Measurements from ENCODE around the gene UGT3A2. TPM values are rescaled to one million over a fixed set of nuclear protein-coding genes. Genes with fewer than 3 reads are reported as not detected.

UGT3A2 gene, protein sequence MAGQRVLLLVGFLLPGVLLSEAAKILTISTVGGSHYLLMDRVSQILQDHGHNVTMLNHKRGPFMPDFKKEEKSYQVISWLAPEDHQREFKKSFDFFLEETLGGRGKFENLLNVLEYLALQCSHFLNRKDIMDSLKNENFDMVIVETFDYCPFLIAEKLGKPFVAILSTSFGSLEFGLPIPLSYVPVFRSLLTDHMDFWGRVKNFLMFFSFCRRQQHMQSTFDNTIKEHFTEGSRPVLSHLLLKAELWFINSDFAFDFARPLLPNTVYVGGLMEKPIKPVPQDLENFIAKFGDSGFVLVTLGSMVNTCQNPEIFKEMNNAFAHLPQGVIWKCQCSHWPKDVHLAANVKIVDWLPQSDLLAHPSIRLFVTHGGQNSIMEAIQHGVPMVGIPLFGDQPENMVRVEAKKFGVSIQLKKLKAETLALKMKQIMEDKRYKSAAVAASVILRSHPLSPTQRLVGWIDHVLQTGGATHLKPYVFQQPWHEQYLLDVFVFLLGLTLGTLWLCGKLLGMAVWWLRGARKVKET
- not detected for total RNA-seq

DNA sequence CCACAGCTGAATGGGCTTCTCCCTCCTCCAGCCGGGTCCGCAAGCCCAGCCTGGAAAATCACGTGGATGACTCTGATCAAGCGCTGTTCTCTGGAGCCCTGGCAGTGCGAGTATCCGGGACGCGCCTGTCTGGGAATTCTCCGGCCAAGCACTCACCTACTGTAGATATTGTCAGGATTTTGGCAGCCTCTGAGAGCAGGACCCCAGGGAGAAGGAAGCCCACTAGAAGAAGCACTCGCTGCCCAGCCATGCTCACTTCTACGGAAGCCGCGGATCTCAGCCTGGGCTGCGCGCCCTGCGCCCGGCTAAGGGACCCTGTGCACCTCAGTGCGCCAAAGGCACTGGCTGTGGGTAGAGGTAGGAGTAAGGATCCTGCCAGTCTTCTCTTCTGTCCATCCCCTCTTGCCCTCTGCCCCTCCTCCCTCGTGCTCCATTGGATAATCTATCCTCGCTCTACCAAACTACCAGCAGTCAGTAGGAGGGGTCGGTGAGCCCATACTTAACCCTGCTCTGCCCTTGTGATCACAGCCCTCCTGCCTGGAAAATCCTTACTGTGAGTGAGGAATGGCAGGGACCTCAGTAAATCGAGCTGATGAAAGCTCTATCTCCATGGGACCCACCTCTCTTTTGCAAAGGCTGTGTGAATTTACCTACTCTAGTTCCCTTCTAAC, at the start of gene UGT3A2:
UGT3A2 (minus strand) TSS at position 343 of the 671 bp plus-strand sequence; CDS start at position 250, 93 bp downstream.
- H3K27ac ChIP-seq, result no peak within 1 kb of the TSS
- TF ChIP-seq POLR2A (IDR thresholded peaks at IDR 0.05), result no peak
- TF ChIP-seq, protein P1, sequence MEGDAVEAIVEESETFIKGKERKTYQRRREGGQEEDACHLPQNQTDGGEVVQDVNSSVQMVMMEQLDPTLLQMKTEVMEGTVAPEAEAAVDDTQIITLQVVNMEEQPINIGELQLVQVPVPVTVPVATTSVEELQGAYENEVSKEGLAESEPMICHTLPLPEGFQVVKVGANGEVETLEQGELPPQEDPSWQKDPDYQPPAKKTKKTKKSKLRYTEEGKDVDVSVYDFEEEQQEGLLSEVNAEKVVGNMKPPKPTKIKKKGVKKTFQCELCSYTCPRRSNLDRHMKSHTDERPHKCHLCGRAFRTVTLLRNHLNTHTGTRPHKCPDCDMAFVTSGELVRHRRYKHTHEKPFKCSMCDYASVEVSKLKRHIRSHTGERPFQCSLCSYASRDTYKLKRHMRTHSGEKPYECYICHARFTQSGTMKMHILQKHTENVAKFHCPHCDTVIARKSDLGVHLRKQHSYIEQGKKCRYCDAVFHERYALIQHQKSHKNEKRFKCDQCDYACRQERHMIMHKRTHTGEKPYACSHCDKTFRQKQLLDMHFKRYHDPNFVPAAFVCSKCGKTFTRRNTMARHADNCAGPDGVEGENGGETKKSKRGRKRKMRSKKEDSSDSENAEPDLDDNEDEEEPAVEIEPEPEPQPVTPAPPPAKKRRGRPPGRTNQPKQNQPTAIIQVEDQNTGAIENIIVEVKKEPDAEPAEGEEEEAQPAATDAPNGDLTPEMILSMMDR (IDR thresholded peaks at IDR 0.05), result no peak
- no peaks in the 10 kb centered on the region for H3K36me3 ChIP-seq
- no peaks in the 10 kb centered on the region for H3K9me3 ChIP-seq
- H3K4me1 ChIP-seq, result no peaks in the 10 kb centered on the region
- no peaks in the 10 kb centered on the region for H3K27me3 ChIP-seq
- DNase-seq, result no peak
- H3K4me3 ChIP-seq, result no peak within 1 kb of the TSS

DNA sequence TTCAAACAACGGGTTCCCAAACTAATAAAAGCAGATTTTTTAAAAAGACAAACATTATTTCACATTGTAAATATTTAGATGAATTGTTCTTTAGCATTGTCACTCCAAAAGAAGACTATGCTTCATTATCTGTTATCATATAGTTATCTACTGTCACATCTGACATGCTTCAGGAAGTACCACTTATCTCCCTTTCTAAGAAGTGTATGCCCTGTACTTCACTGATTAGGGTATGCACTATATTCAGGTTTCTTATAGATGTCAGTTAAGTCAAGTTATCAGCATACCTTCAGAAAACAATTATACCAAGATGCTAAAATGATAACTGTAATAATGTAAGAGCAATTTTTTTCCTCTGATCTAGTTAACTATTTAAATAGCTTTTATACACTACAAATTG, 44.6 kb upstream of the UGT3A2 start:
- Histone ChIP-seq H3K27me3 (no peaks in the 10 kb centered on the region), H3K36me3 (peaks cover 0 to 49% (median 0%) of the 10 kb centered on the region in 3 donors), H3K4me1 (no peaks in the 10 kb centered on the region), H3K4me3 (no peak overlapping the region), H3K9me3 (no peaks in the 10 kb centered on the region), H3K27ac (no peak overlapping the region)
- no peak for DNase-seq
- TF ChIP-seq, protein P1 (IDR thresholded peaks at IDR 0.05), result no peak
- no peak for TF ChIP-seq POLR2A (IDR thresholded peaks at IDR 0.05)

DNA sequence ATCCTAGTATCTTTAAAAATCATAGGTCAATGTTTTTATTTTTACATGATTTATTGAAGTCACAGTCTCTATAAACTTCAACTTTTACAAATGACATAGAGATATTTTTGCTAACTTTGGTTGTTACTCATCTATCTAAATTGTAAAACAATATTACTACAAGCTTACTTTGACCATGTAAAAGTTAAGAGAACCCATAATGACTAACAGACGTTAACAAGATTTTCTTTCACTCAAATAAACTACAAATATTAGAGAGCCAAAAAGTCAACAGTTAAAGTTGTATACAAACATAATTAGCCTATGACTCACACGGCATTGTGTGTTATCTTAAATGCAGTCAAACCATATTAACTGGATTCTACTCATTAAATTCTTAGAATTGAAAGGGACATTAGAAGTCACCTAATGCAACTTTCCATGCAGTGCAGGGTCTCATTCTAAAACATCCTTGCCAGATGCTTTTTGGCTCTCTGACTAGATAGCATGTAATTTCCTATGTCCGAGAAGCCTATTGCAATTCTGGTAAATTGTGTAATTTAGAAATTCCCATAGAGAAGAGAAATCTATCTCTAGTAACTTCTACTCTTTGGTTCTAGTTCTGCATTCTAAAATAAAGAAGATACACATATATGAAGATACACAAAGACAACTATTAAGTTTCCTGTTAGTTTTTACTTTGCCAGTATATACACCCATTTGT, 42.2 kb upstream of the UGT3A2 start:
- H3K4me1 ChIP-seq, result no peaks in the 10 kb centered on the region
- DNase-seq, result no peak
- H3K4me3 ChIP-seq, result no peak overlapping the region
- peaks cover 0 to 56% (median 0%) of the 10 kb centered on the region in 3 donors for H3K36me3 ChIP-seq
- no peaks in the 10 kb centered on the region for H3K9me3 ChIP-seq
- no peaks in the 10 kb centered on the region for H3K27me3 ChIP-seq
- H3K27ac ChIP-seq, result no peak overlapping the region
- TF ChIP-seq POLR2A (IDR thresholded peaks at IDR 0.05), result no peak
- TF ChIP-seq, protein P1 (IDR thresholded peaks at IDR 0.05), result no peak

DNA sequence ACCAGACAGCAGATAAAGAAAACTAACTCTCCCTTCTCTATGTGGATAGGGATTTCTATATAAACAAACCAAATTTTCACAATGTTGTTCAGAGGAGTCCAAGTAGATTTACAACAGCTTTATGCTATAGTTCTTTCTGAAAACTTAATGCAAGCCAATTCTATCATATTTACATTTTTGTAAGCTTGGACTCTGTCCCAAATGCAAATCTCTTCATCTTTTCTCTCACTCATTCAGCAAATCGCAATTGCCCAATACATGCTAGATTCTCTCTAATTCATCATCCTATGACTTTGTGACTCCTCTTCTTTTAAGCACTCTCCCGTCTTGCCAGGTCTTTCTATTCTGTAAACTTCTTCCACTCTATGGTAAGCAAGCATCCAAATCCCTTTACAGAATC, 39.1 kb upstream of the UGT3A2 start:
- no peaks in the 10 kb centered on the region for H3K9me3 ChIP-seq
- H3K27me3 ChIP-seq, result no peaks in the 10 kb centered on the region
- no peak for DNase-seq
- no peaks in the 10 kb centered on the region for H3K4me1 ChIP-seq
- no peak overlapping the region for H3K27ac ChIP-seq
- TF ChIP-seq, protein P1 (IDR thresholded peaks at IDR 0.05), result no peak
- no peak for TF ChIP-seq POLR2A (IDR thresholded peaks at IDR 0.05)
- peaks cover 0 to 49% (median 0%) of the 10 kb centered on the region in 3 donors for H3K36me3 ChIP-seq
- H3K4me3 ChIP-seq, result no peak overlapping the region

DNA sequence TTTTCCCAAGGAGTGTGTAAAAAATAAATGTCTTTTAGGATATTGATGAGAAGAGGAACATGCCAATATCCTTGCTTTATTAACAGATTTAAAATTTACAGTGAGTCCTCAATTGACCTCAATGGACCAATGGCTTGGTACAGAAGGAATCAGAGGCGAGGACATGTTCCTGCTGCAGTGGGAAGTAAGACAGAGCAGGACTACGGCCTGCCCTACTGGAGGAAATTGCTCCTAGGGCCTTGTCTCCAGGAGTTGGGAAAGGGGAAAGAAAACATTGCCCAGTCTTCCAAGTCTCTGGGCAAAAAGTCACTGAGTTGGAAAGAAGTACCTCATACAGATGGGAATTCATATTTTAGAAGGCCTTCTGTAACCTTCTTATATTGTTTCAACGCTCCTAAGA, 33.1 kb upstream of the UGT3A2 start:
- peaks cover 0 to 11% (median 0%) of the 10 kb centered on the region in 3 donors for H3K36me3 ChIP-seq
- no peaks in the 10 kb centered on the region for H3K9me3 ChIP-seq
- no peak overlapping the region for H3K4me3 ChIP-seq
- no peak overlapping the region for H3K27ac ChIP-seq
- TF ChIP-seq POLR2A (IDR thresholded peaks at IDR 0.05), result no peak
- TF ChIP-seq, protein P1 (IDR thresholded peaks at IDR 0.05), result no peak
- no peaks in the 10 kb centered on the region for H3K27me3 ChIP-seq
- H3K4me1 ChIP-seq, result no peaks in the 10 kb centered on the region
- DNase-seq, result no peak

Measured in Peyer's patch (tissue), 4 donors.